Tibial artery (tissue), 4 donors: ENCODE measurements around the gene HEPN1.

Source experiments
- DNase-seq, 2 donors: peaks; one replicate each; pipeline ENCODE4 v3.0.0-alpha.2; 2019
- H3K27ac ChIP-seq, 2 donors: fragments of 200-600 bp; sonication (generic) in 1 of 2; 1 replicate in 1 of 2; 2 replicates in 1 of 2; pipeline ENCODE4 v1.5.1; 2018 to 2019; ENCODE audit warnings: mild to moderate bottlenecking in 1 of 2
- H3K27me3 ChIP-seq, 2 donors: fragments of 200-600 bp; sonication (generic) in 1 of 2; one replicate each; pipeline versions ENCODE4 v1.5.1 to v1.6.0; 2016 to 2019
- H3K36me3 ChIP-seq, 3 donors: fragments of 200-600 bp; sonication (generic) in 2 of 3; one replicate each; pipeline ENCODE4 v1.5.1; 2016 to 2019; ENCODE audit warnings: mild to moderate bottlenecking in 2 of 3
- H3K4me1 ChIP-seq, 4 donors: fragments of 200-600 bp; sonication (generic) in 2 of 4; 1 replicate in 3 of 4; 2 replicates in 1 of 4; pipeline ENCODE4 v1.5.1; 2016 to 2019
- H3K4me3 ChIP-seq, 2 donors: fragments of 200-600 bp; sonication (generic) in 1 of 2; 1 replicate in 1 of 2; 2 replicates in 1 of 2; pipeline ENCODE4 v1.5.1; 2018 to 2019; ENCODE audit warnings: mild to moderate bottlenecking in 2 of 2
- H3K9me3 ChIP-seq, 3 donors: fragments of 200-600 bp; sonication (generic) in 1 of 3; one replicate each; pipeline ENCODE4 v1.5.1; 2016 to 2019
- intact Hi-C: fragments of 100-400 bp; cut with DNase I; formaldehyde crosslinking; loops from one replicate; pipeline ENCODE4 v1.15.0; 2023; ENCODE audit warnings: low total_unique reads
- TF ChIP-seq, protein P1 (sequence below), 2 experiments: fragments of 200-600 bp in 1 of 2; fragments of 450-650 bp in 1 of 2; IDR thresholded peaks; one replicate each; pipeline ENCODE4 v1.5.1; 2017 to 2019; ENCODE audit warnings: antibody characterized with exemption in 2 of 2, mild to moderate bottlenecking in 1 of 2, moderate library complexity in 1 of 2

The HEPN1 gene

DNA sequence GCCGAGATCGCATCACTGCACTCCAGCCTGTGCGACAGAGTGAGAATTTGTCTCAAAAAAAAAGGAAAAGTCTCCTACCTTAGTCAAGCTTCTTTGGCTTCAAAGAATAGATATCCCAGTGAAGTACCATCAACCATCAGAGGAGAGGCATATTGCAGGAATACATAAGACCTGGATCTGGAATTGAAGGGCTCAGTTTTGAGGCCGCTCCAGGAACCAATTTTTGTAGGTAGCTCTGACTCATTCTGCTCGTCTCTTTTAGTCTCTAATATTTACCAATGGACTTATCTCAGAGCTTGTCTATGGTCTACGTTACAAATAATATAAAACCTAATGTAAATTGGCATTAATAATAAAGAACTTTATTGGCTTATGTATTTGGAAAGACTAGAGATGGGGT is 26.8 kb downstream of the HEPN1 start:
- TF ChIP-seq, protein P1, sequence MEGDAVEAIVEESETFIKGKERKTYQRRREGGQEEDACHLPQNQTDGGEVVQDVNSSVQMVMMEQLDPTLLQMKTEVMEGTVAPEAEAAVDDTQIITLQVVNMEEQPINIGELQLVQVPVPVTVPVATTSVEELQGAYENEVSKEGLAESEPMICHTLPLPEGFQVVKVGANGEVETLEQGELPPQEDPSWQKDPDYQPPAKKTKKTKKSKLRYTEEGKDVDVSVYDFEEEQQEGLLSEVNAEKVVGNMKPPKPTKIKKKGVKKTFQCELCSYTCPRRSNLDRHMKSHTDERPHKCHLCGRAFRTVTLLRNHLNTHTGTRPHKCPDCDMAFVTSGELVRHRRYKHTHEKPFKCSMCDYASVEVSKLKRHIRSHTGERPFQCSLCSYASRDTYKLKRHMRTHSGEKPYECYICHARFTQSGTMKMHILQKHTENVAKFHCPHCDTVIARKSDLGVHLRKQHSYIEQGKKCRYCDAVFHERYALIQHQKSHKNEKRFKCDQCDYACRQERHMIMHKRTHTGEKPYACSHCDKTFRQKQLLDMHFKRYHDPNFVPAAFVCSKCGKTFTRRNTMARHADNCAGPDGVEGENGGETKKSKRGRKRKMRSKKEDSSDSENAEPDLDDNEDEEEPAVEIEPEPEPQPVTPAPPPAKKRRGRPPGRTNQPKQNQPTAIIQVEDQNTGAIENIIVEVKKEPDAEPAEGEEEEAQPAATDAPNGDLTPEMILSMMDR (IDR thresholded peaks at IDR 0.05), result no peak
- no peak overlapping the region for H3K27ac ChIP-seq
- H3K4me1 ChIP-seq, result no peaks in the 10 kb centered on the region
- peaks cover 0 to 6% of the 10 kb centered on the region in 2 donors for H3K27me3 ChIP-seq
- H3K9me3 ChIP-seq, result no peaks in the 10 kb centered on the region
- H3K36me3 ChIP-seq, result no peaks in the 10 kb centered on the region
- no peak for DNase-seq
- intact Hi-C loops, result no loop called here
- no peak overlapping the region for H3K4me3 ChIP-seq

DNA sequence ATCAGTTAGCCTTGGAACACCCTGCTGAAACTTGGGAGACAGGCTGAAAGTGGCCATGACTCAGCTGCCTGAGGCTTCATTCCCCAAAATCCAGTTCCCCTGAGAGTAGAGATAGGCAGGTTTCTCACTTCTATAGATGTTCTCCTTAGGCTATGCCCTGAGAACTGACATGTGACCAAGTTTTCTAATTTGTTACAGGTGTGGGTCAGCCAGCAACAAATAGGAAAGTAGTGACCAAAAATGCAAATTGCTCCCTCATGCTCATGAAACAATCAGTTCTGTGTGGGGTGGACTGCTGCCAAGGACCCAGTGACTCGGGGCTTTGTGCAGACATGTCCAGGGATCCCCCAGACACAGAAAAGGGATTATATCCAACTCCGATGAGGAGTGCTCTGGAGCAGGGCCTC is 27.7 kb downstream of the HEPN1 start:
- Histone ChIP-seq H3K4me3 (no peak overlapping the region), H3K27ac (no peak overlapping the region), H3K27me3 (peaks cover 0 to 3% of the 10 kb centered on the region in 2 donors), H3K9me3 (no peaks in the 10 kb centered on the region), H3K4me1 (no peaks in the 10 kb centered on the region), H3K36me3 (no peaks in the 10 kb centered on the region)
- intact Hi-C loops, result no loop called here
- TF ChIP-seq, protein P1 (IDR thresholded peaks at IDR 0.05), result no peak
- DNase-seq, result no peak

GRCh38 chr11:124950601-124951330 is 31.7 kb downstream of the HEPN1 start:
- Histone ChIP-seq H3K27me3 (peaks cover 0 to 3% of the 10 kb centered on the region in 2 donors), H3K4me1 (peaks cover 0 to 14% (median 5%) of the 10 kb centered on the region in 4 donors), H3K9me3 (no peaks in the 10 kb centered on the region), H3K27ac (no peak overlapping the region), H3K4me3 (no peak overlapping the region), H3K36me3 (no peaks in the 10 kb centered on the region)
- TF ChIP-seq, protein P1 (IDR thresholded peaks at IDR 0.05), result no peak
- DNase-seq, result no peak
- intact Hi-C loops, result loop anchor here (10.0 kb wide), 2 partner anchors 194 to 404 kb away; no protein-coding TSS in a partner anchor

GRCh38 chr11:124951341-124951740 is 32.3 kb downstream of the HEPN1 start:
- no peaks in the 10 kb centered on the region for H3K9me3 ChIP-seq
- intact Hi-C loops, result loop anchor here (10.0 kb wide), 2 partner anchors 193 to 403 kb away; no protein-coding TSS in a partner anchor
- no peak overlapping the region for H3K4me3 ChIP-seq
- DNase-seq, result no peak
- H3K27ac ChIP-seq, result no peak overlapping the region
- H3K36me3 ChIP-seq, result no peaks in the 10 kb centered on the region
- TF ChIP-seq, protein P1 (IDR thresholded peaks at IDR 0.05), result no peak
- peaks cover 0 to 14% (median 5%) of the 10 kb centered on the region in 4 donors for H3K4me1 ChIP-seq
- peaks cover 0 to 3% of the 10 kb centered on the region in 2 donors for H3K27me3 ChIP-seq

- Histone ChIP-seq H3K4me1 (peaks cover 0 to 14% (median 5%) of the 10 kb centered on the region in 4 donors), H3K9me3 (no peaks in the 10 kb centered on the region), H3K4me3 (peak within 1 kb of the TSS; percentile 56 to 69), H3K27me3 (no peaks in the 10 kb centered on the region), H3K27ac (peak within 1 kb of the TSS; percentile 70 to 76), H3K36me3 (no peaks in the 10 kb centered on the region)
- TF ChIP-seq, protein P1 (IDR thresholded peaks at IDR 0.05), result no peak
- intact Hi-C loops, result loop anchor here (10.0 kb wide), 2 partner anchors 191 to 401 kb away; no protein-coding TSS in a partner anchor
- DNase-seq, result peak; percentile 98
These were observed 34.9 kb downstream of the HEPN1 start, which contains the start of gene CCDC15 for GRCh38 chr11:124953753-124954589. Gene CCDC15 (plus strand): TSS chr11:124954202. CDS start chr11:124954733, 531 bp downstream.
